Measurements from ENCODE around the gene RPL22.

RPL22 gene

GRCh38 chr1:6179564-6180175, 19.7 kb downstream of the RPL22 start:
- Mint-ChIP-seq H3K27me3 (peaks cover 71% of the 10 kb centered on the region), H3K27ac (no peak overlapping the region), H3K4me3 (no peak overlapping the region), H3K9me3 (no peaks in the 10 kb centered on the region), H3K36me3 (peaks cover 7% of the 10 kb centered on the region), H3K4me1 (peaks cover 16% of the 10 kb centered on the region)
- no peak for DNase-seq
- CTCF ChIA-PET: no interaction called here

- Mint-ChIP-seq H3K27ac (no peak overlapping the region), H3K9me3 (no peaks in the 10 kb centered on the region), H3K36me3 (peaks cover 1% of the 10 kb centered on the region), H3K4me3 (no peak overlapping the region), H3K4me1 (peaks cover 16% of the 10 kb centered on the region), H3K27me3 (peaks cover 71% of the 10 kb centered on the region)
- DNase-seq: no peak
- CTCF ChIA-PET: no interaction called here
Measured at GRCh38 chr1:6178751-6179563, 20.4 kb downstream of the RPL22 start.

- no peak overlapping the region for H3K4me3 Mint-ChIP-seq
- no peak for DNase-seq
Measured at GRCh38 chr1:6177681-6178380, 21.6 kb downstream of the RPL22 start.

GRCh38 chr1:6176779-6177178, 22.6 kb downstream of the RPL22 start:
- H3K36me3 Mint-ChIP-seq: no peaks in the 10 kb centered on the region
- CTCF ChIA-PET: interaction anchor here (1.1 kb wide), 1 partner anchor 9 kb away, joined by 4 read pairs; no protein-coding TSS in a partner anchor
- no peaks in the 10 kb centered on the region for H3K9me3 Mint-ChIP-seq
- peaks cover 54% of the 10 kb centered on the region for H3K27me3 Mint-ChIP-seq
- peaks cover 14% of the 10 kb centered on the region for H3K4me1 Mint-ChIP-seq
- H3K4me3 Mint-ChIP-seq: no peak overlapping the region
- no peak overlapping the region for H3K27ac Mint-ChIP-seq
- DNase-seq: no peak

More at GRCh38 chr1:6177681-6178380, 21.6 kb downstream of the RPL22 start:
- Mint-ChIP-seq H3K9me3 (no peaks in the 10 kb centered on the region), H3K4me1 (peaks cover 15% of the 10 kb centered on the region), H3K36me3 (peaks cover under 1% of the 10 kb centered on the region), H3K27ac (no peak overlapping the region), H3K27me3 (peaks cover 64% of the 10 kb centered on the region)
- CTCF ChIA-PET: no interaction called here

GRCh38 chr1:6175411-6175828, 24.0 kb downstream of the RPL22 start:
- peaks cover 2% of the 10 kb centered on the region for H3K4me1 Mint-ChIP-seq
- H3K9me3 Mint-ChIP-seq: no peaks in the 10 kb centered on the region
- CTCF ChIA-PET: no interaction called here

GRCh38 chr1:6174621-6175410, 24.6 kb downstream of the RPL22 start:
- no peak for DNase-seq
- H3K4me1 Mint-ChIP-seq: peaks cover 2% of the 10 kb centered on the region
- no peak overlapping the region for H3K4me3 Mint-ChIP-seq
- CTCF ChIA-PET: no interaction called here
- H3K9me3 Mint-ChIP-seq: no peaks in the 10 kb centered on the region
- H3K36me3 Mint-ChIP-seq: no peaks in the 10 kb centered on the region
- H3K27me3 Mint-ChIP-seq: peaks cover 47% of the 10 kb centered on the region
- no peak overlapping the region for H3K27ac Mint-ChIP-seq

More at GRCh38 chr1:6175411-6175828, 24.0 kb downstream of the RPL22 start:
- no peak for DNase-seq
- Mint-ChIP-seq H3K4me3 (no peak overlapping the region), H3K36me3 (no peaks in the 10 kb centered on the region), H3K27me3 (peaks cover 50% of the 10 kb centered on the region), H3K27ac (no peak overlapping the region)

- CTCF ChIA-PET: no interaction called here
- Mint-ChIP-seq H3K4me3 (no peak overlapping the region), H3K9me3 (no peaks in the 10 kb centered on the region), H3K27me3 (peaks cover 41% of the 10 kb centered on the region), H3K4me1 (no peaks in the 10 kb centered on the region), H3K36me3 (no peaks in the 10 kb centered on the region), H3K27ac (no peak overlapping the region)
- DNase-seq: no peak
Measured at GRCh38 chr1:6172549-6172948, 26.8 kb downstream of the RPL22 start.

- peaks cover 35% of the 10 kb centered on the region for H3K27me3 Mint-ChIP-seq
- CTCF ChIA-PET: interaction anchor here (0.6 kb wide), 1 partner anchor 831 kb away, joined by 3 read pairs; no protein-coding TSS in a partner anchor
Measured at GRCh38 chr1:6171548-6172124, 27.8 kb downstream of the RPL22 start.

GRCh38 chr1:6170742-6171201, 28.6 kb downstream of the RPL22 start:
- H3K9me3 Mint-ChIP-seq: no peaks in the 10 kb centered on the region

More at GRCh38 chr1:6171548-6172124, 27.8 kb downstream of the RPL22 start:
- H3K4me3 Mint-ChIP-seq: no peak overlapping the region
- H3K4me1 Mint-ChIP-seq: no peaks in the 10 kb centered on the region
- DNase-seq: no peak
- no peak overlapping the region for H3K27ac Mint-ChIP-seq
- no peaks in the 10 kb centered on the region for H3K36me3 Mint-ChIP-seq
- H3K9me3 Mint-ChIP-seq: no peaks in the 10 kb centered on the region

GRCh38 chr1:6170116-6170741, 29.2 kb downstream of the RPL22 start:
- no peaks in the 10 kb centered on the region for H3K9me3 Mint-ChIP-seq
- no peak for DNase-seq
- H3K4me1 Mint-ChIP-seq: no peaks in the 10 kb centered on the region
- peaks cover 32% of the 10 kb centered on the region for H3K27me3 Mint-ChIP-seq
- no peak overlapping the region for H3K27ac Mint-ChIP-seq
- no peaks in the 10 kb centered on the region for H3K36me3 Mint-ChIP-seq
- CTCF ChIA-PET: no interaction called here
- H3K4me3 Mint-ChIP-seq: no peak overlapping the region

More at GRCh38 chr1:6170742-6171201, 28.6 kb downstream of the RPL22 start:
- Mint-ChIP-seq H3K4me3 (no peak overlapping the region), H3K36me3 (no peaks in the 10 kb centered on the region), H3K4me1 (no peaks in the 10 kb centered on the region), H3K27ac (no peak overlapping the region), H3K27me3 (peaks cover 32% of the 10 kb centered on the region)
- no peak for DNase-seq
- CTCF ChIA-PET: interaction anchor here (0.6 kb wide), 1 partner anchor 830 kb away, joined by 3 read pairs; no protein-coding TSS in a partner anchor

- no peaks in the 10 kb centered on the region for H3K4me1 Mint-ChIP-seq
- CTCF ChIA-PET: no interaction called here
- H3K27me3 Mint-ChIP-seq: peaks cover 37% of the 10 kb centered on the region
- DNase-seq: no peak
- H3K36me3 Mint-ChIP-seq: no peaks in the 10 kb centered on the region
- H3K9me3 Mint-ChIP-seq: no peaks in the 10 kb centered on the region
- no peak overlapping the region for H3K27ac Mint-ChIP-seq
- H3K4me3 Mint-ChIP-seq: no peak overlapping the region
Measured at GRCh38 chr1:6168947-6169586, 30.3 kb downstream of the RPL22 start.

GRCh38 chr1:6167391-6168303, 31.7 kb downstream of the RPL22 start:
- CTCF ChIA-PET: no interaction called here
- Mint-ChIP-seq H3K27me3 (peaks cover 50% of the 10 kb centered on the region), H3K27ac (no peak overlapping the region), H3K4me1 (no peaks in the 10 kb centered on the region), H3K9me3 (no peaks in the 10 kb centered on the region), H3K36me3 (no peaks in the 10 kb centered on the region), H3K4me3 (no peak overlapping the region)
- DNase-seq: no peak
